Activated CD4-positive, alpha-beta T cell treated with anti-CD3 and anti-CD28 coated beads for 1 hour (primary cell): ENCODE results near the gene INF2.
A peak's percentile ranks its signal among the peaks of the same experiment; 100 is the strongest.

ENCODE experiments used
- DNase-seq: peaks from one replicate; pipeline ENCODE4 v3.0.0-alpha.2; 2020

The INF2 gene

DNA sequence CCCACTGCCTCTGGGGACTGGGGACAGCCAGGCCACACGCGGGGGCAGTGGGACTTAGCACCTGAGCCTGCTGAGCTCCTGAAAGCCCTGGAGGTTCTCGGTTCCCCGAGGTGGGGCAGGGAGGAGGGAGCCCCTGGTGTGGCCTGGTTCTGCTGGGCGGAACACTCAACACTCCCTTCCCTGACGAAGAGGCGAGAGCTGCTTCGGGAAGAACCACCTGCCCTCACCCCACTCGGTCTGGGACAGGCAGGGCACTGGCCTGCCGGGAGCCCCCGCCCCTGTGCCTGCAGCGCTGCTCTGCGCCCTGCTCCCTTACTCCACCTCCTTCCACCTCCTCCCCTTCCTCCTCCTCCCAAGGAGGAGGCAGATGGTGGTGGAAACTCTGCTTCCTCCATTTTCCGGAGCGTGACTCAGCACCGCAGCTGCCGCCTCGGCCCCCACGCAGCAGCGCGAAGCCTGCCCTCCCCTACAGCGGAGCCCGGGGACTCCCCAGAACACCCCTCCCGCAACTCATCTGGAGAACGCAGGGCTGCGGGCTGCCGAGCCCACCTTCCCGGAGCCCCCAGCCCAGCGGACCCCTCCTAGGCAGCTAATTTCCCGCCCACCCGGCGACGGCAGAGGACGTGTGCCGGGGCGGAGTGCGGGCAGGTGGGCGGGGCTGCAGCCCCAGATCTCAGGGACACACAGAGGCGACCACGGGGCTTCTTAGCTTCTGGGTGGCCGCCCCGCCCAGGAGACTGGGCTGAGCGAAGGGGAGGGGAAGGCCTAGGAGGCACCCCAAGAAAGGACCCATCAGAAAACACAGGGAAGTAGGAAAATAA lies 11.7 kb upstream of the INF2 start:
- peak; percentile 74 for DNase-seq

- DNase-seq: no peak
Observed at GRCh38 chr14:104678346-104678745, 11.1 kb upstream of the INF2 start.

- DNase-seq: no peak
Observed at GRCh38 chr14:104678901-104679705, 10.3 kb upstream of the INF2 start.

DNA sequence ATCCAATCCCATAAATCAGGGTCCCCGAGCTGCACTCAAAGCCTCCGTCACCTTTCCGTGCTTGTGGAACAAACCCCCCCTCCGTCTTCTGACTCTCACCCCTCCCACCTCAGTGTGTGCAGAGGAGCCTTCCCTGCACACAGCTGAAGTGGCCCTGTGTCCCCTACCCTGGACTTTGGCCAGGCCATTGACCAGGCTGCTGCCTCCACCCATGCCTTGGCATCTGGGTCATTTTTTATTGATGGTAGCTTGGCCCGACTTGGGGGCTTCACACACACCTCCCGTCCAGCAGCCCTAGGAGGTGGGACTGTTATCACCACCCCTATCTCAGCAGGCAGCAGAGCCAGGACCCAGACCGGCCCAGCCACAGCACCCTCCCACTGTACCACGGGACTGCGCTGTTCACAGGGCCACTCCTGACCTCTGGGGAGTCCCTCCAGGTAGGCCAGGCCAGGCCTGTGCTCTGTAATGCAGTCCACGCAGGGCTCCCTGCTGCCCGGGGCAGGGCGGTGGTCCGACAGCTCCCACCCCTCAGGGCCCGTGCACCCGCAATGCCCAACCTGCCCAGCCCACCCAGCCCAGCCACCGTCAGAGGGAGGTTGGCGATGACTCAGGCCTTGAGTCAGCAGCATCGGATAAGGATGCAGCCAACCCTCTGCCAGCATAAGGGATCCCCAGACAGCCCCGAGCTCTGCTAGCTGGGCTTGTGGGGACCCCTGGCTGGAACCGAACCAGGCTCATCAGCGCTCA lies 9.2 kb upstream of the INF2 start:
- no peak for DNase-seq

DNA sequence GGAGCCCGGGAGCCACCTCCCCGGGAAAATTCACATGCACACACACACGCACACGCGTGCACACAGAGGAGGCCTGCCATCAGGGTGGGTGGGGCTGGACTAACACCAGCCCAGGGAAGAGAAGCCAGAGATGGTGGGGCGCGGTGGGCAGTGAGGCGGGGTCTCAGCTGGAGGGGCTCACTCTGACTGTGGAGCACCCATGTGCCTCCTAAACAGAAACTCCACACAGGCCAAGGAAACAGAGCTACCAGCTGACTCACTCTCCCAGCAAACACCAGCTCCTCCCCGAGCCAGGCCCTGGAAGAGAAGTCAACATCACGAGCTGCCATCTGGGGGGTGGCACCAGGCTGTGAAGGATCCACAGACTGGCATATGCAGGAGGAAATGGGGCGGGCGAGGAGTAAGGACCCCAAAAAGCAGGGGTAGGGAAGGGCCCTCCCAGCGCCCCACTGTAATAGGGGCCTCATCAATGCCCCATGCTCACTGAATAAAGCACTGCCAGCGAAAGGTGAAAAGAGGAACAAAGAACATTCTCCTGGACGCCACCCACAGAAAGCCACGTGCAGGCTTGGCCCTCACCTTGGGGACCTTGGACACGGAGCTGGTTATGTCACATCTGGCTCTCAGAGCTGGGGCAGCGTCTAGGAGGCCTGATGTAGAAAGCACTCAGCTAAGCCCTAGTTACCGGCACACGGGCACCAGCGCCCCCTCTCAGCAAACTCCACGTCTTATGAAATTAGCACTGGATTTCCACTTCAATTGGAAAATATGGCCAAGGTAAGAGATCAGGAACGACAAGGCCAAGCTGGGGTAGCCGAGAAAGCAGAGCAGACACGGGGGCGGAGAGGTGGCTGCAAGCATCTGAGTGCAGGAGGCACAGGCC lies 8.4 kb upstream of the INF2 start:
- no peak for DNase-seq

DNA sequence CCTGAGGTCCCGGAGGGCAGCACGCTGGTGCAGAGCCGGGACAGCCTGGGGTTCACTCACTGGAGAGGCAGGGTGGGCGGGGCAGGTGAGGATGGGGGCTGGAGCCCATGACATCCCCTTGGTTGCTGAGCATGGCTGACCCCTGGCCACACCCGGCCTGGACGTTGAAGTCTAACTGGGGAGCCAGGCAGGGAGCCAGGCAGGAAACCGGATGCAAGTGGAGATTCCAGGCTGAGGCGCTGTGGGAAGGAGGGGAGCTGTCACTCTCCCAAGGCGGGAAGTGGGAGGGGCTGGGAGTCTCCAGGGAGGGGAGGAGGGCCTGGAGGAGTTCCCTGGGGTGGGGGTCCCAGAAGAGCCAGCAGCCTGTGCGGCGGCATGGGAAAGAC lies 7.7 kb upstream of the INF2 start:
- DNase-seq: no peak

GRCh38 chr14:104682107-104682593 lies 7.3 kb upstream of the INF2 start:
- no peak for DNase-seq

- no peak for DNase-seq
Observed at GRCh38 chr14:104683653-104684448, 5.6 kb upstream of the INF2 start.

DNA sequence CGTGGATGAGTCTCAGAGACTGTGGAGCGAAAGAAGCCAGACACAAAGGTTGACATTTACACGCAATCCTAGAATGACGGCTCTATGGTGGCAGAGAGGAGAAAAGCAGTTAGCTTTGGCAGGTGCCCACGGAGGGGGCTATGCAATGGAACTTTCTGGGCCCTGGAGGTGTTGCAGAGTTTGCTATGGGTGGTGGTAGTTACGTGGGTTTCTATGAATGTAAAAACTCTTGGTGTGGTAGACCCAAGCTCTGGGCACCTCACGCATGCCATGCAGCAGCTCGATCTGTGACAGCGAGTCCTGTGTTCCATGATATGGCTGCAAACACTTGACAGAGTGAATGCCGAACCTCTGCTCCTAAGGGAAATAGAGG lies 5.0 kb upstream of the INF2 start:
- DNase-seq: no peak

DNA sequence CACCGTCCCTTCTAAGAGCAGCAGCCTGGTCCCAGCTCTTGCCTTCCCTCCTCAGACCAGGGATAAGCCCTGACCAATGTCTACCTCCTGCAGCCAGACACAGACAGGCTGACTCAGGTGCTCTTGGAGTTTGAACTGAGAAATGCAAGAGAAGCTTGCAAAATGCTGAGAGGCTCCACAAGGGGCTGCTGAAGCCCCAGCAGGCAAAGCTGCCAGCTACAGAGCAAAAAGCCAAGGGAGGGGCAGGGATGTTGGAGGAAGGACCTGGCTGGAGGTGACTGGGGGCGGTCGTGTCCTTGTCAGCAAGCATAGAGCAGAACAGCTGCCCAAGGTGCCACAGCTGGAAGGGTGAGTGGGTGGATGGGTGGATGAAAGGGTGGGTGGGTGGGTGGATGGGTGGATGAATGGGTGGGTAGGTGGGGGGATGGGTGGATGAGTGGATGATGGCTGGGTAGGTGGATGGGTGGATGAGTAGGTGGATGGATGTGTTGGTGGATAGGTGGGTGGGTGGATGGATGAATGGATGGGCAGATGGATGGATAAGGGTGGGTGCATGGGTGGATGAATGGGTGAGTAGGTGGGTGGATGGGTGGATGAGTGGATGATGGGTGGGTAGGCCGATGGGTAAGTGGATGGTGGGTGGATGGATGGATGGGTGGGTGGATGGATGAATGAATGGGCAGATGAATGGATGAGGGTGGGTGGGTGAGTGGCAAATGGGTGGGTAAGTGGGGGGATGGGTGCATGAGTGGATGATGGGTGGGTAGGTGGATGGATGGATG lies 4.0 kb upstream of the INF2 start:
- no peak for DNase-seq

- no peak for DNase-seq
Observed at GRCh38 chr14:104685998-104686610, 3.3 kb upstream of the INF2 start.

GRCh38 chr14:104686624-104687517 lies 2.5 kb upstream of the INF2 start:
- no peak for DNase-seq

DNA sequence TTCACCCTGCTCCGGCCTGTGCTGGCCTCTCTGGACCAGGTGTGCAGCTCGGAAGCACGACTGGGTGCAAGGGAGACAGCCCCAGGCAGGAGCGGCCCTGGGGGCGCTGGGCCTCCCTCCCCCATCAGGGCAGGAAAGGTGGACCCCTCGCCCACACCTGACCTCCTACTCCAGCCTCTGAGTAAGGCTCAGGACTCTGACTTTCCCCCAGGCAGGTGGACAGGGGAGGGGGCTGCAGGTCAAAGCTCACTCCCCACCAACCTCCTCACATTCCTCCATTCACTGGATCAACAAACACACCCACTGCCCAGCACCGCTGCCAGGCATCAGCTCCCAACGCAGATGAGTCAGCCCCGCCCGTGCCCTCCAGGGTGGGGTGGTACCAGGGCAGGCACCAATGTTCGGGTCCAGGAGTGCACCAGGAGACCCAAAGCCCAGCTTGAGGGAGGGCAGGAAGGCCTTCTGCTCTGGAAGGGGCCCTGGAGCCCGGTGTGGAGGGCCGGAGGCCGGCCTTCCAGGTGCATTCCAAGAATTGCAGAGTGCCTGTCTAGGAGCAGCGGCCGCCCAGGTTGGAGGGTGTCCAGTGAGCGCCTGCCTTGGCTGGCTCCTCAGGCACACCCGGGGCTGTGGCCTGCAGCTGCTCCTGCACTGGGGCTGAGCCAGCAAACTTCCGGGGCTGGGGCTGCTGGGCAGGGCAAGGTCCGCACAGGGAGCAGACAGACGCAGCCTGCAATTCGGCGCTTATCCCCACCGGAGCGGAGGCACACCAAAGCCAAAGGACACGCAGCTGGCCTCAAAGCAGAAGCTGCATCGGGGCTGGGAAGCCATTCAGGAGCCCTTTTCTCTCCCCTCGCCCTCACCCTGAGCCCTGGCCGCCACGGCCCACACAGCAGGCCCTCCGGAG lies 1.6 kb upstream of the INF2 start:
- DNase-seq: no peak

GRCh38 chr14:104688505-104689108 lies 811 bp upstream of the INF2 start:
- no peak for DNase-seq

DNA sequence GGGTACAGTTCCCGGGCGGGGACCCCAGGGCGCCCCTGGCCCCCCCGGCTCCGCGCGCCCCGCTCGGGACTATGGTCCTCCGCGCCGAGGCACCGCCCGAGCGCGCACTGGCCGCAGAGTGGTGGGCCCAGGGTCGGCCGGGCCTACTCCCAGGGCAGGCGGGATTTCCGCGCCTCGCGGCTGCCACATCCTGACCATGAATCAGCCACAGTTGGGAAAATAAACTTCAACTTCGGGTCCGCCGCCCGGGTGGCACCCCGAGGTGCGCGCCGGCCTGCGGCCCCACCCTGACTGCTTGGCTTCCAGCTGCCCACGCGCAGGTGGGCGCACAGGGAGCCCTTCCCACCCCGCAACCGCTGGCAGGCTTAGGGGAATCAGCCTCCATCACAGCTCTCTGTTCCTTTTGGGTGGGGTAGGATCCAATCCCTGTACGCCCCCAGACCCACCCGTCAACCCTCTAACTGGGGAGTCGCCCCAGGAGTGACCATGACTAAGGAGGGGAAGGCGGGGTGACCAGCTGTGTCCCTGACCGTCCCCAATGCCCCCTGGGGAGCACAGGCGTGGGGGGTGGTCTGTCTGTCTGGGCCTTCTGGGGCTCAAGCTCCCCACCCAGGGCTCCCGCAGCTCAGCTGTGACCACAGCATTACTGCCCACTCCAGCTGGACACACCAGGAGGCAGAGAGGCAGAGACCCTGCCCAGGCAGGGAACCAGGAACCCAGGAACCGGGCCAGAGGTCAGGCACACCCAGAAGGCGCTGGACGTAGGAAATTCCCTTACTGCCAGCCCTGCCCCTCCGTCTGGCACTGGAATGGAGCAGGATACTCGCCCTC lies 678 bp downstream of the INF2 start:
- no peak for DNase-seq

DNA sequence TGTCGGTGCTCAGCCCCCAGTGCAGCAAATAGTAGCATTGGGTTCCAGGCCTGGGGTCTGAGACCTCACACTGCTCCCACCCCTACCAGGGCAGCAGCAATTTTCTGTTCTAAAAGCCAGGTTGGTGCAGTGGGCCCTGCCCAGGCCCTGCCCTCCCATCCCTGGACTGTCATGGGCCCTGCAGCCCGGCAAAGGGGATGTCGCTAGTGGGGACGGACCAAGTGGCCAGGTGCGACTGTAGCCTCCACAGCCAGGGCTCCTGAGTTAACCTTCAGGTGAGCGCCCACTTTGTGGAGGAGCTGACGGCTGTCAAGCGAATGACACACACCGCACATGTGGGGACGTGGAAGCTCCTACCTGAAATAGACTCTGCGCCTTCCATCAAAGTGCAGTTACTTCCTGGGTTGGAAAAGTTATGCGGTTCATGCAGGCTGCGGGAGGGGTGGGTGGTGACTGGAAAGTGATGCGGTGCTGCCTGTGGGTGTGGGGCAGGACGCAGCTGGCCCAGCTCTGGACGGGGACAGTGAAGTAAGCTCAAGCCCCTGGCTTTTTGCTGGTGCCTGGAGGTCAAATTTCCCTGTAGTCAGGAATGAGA lies 1.5 kb downstream of the INF2 start:
- no peak for DNase-seq
